HG03460 (cell line): ENCODE measurements around the gene KIR3DL3.
"Not testable (repeated sequence)": the region's sequence is repeated elsewhere in the genome, so short reads cannot be mapped to it uniquely, and the experiment has no call there.

ENCODE experiments used
- ATAC-seq: cut with Tn5 transposase; IDR thresholded peaks from one replicate; pipeline ENCODE4 v1.9.1; 2021; ENCODE audit not compliant: unreplicated experiment

The KIR3DL3 gene

GRCh38 chr19:54775830-54776229, 51.6 kb downstream of the KIR3DL3 start:
- ATAC-seq, result not testable (repeated sequence)

DNA sequence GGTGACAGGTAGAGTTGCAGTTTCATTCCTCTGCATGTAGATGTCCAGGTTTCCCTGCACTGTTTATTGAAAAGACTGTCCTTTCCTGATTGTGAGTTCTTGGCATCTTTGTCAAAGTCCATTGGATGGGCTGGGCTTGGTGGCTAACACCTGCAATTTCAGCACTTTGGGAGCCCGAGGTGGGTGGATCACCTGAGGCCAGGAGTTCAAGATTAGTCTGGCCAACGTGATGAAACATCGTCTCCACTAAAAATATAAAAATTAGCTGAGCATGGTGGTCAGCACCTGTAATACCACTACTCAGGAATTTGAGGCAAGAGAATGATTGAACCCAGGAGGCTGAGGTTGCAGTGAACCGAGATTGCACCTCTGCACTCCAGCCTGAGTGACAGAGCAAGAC, 53.6 kb downstream of the KIR3DL3 start:
- ATAC-seq, result not testable (repeated sequence)

GRCh38 chr19:54778896-54779295, 54.7 kb downstream of the KIR3DL3 start:
- not testable (repeated sequence) for ATAC-seq

- not testable (repeated sequence) for ATAC-seq
These were observed 58.7 kb downstream of the KIR3DL3 start for GRCh38 chr19:54782916-54783315.
